A549 (cell line): ENCODE data around the gene AKAP6.

Source experiments
- E2F6 ChIP-seq: IDR thresholded peaks from 2 replicates; pipeline ENCODE4 v1.6.1; 2012; ENCODE audit warnings: low read depth, borderline replicate concordance
- POLR2A ChIP-seq: IDR thresholded peaks from 2 replicates; pipeline ENCODE4 v1.6.1; 2012; ENCODE audit warnings: mild to moderate bottlenecking, low read length

DNA sequence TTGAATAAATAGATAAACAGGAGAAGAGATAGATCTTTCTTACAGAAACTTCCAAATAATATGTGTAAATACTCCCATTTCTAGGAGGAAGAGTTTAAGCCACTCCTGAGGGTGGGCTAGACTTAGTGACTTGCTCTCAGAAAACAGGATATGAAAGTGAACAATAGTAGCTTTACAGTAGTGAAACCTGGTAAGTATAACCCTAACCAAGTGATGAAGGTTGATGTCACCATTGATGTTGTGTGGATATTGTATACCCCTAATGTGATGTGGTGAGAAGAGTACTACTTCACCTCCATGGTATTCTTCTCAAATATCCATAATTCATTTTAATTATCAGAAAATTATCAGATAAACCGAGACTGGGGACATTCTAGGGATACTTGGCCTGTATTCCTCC is 20.9 kb downstream of the AKAP6 start:
- TF ChIP-seq E2F6 (no peak), POLR2A (no peak)
